Left lung (tissue), 10 donors: ENCODE data around the gene TCF12. TPM values are rescaled to one million over a fixed set of nuclear protein-coding genes. Genes with fewer than 3 reads are reported as not detected.

ENCODE experiments used
- ATAC-seq: fragments of 200-7000 bp; cut with Tn5 transposase; one replicate; pipeline ENCODE4 v1.9.1; 2020; ENCODE audit warnings: moderate library complexity
- DNase-seq, 4 donors: peaks; one replicate each; pipeline ENCODE4 v3.0.0-alpha.2; 2013 to 2020
- H3K27ac ChIP-seq, 2 donors: fragments of 200-600 bp; sonication (generic) in 1 of 2; one replicate each; pipeline versions ENCODE4 v1.5.0 to v1.8.0; 2020 to 2021
- H3K27me3 ChIP-seq, 2 donors: fragments of 200-600 bp; sonication (generic) in 1 of 2; one replicate each; pipeline versions ENCODE4 v1.5.0 to v1.8.0; 2020 to 2021
- H3K36me3 ChIP-seq, 2 donors: fragments of 200-600 bp; sonication (generic) in 1 of 2; one replicate each; pipeline versions ENCODE4 v1.5.0 to v1.8.0; 2020 to 2021
- H3K4me1 ChIP-seq, 2 donors: fragments of 200-600 bp; one replicate each; pipeline ENCODE4 v1.8.0; 2021
- H3K4me3 ChIP-seq, 2 donors: fragments of 200-600 bp; sonication (generic) in 1 of 2; one replicate each; pipeline versions ENCODE4 v1.5.0 to v1.8.0; 2020 to 2021; ENCODE audit warnings: mild to moderate bottlenecking in 1 of 2
- H3K9me3 ChIP-seq, 2 donors: fragments of 200-600 bp; sonication (generic) in 1 of 2; one replicate each; pipeline versions ENCODE4 v1.5.0 to v1.8.0; 2020 to 2021
- intact Hi-C, 2 donors: fragments of 100-400 bp; cut with DNase I; formaldehyde crosslinking; loops; one replicate each; pipeline versions ENCODE4 v1.11.2 to v1.14.2; 2022
- polyA plus RNA-seq, 6 donors: library from polyadenylated mRNA; unstranded; fragments of 120-200 nt; gene quantifications; one replicate each; pipeline ENCODE4 v1.2.1, GENCODE V29; 2013; ENCODE audit not compliant: insufficient read length in 6 of 6
- total RNA-seq, 2 donors: library from RNA; stranded (reverse); fragmentation: NEBNext Ultra II Directional; extraction: Animal tissue kit (Norgen Biotek cat#: 25700); gene quantifications; one replicate each; pipeline ENCODE4 v1.2.1, GENCODE V29; 2021
- TF ChIP-seq, protein P1 (sequence below), 2 donors: fragments of 200-600 bp; sonication (generic) in 1 of 2; IDR thresholded peaks; one replicate each; pipeline versions ENCODE4 v1.5.0 to v1.8.0; 2021; ENCODE audit warnings: antibody characterized with exemption in 2 of 2
- donor health status: DM: no; HTN: yes; CAD: no.
- donor health status: DM: no; HTN: no; CAD: no.

Gene TCF12
- total and polyA plus RNA-seq, 8 donors: 106 to 148 (median 130) TPM

DNA sequence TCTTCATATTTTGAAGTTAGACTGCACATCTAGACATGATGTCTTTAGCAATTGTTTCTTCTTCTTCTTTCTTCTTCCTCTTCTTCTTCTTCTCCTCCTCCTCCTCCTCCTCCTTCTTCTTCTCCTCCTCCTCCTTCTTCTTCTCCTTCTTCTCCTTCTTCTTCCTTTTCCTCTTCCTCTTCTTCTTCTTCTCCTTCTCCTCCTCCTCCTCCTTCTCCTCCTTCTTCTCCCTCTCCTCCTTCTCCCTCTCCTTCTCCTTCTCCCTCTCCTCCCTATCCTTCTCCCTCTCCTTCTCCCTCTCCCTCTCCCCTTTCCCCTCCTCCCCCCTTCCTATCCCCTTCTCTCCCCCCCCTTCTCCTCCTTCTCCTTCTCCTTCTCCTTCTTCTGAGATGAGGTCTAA is 21.9 kb downstream of the TCF12 start:
- no peak for DNase-seq
- ATAC-seq: no peak
- no peaks in the 10 kb centered on the region for H3K27me3 ChIP-seq
- H3K27ac ChIP-seq: no peak overlapping the region
- no peak overlapping the region for H3K4me3 ChIP-seq
- peaks cover 0 to under 1% of the 10 kb centered on the region in 2 donors for H3K9me3 ChIP-seq
- TF ChIP-seq, protein P1, sequence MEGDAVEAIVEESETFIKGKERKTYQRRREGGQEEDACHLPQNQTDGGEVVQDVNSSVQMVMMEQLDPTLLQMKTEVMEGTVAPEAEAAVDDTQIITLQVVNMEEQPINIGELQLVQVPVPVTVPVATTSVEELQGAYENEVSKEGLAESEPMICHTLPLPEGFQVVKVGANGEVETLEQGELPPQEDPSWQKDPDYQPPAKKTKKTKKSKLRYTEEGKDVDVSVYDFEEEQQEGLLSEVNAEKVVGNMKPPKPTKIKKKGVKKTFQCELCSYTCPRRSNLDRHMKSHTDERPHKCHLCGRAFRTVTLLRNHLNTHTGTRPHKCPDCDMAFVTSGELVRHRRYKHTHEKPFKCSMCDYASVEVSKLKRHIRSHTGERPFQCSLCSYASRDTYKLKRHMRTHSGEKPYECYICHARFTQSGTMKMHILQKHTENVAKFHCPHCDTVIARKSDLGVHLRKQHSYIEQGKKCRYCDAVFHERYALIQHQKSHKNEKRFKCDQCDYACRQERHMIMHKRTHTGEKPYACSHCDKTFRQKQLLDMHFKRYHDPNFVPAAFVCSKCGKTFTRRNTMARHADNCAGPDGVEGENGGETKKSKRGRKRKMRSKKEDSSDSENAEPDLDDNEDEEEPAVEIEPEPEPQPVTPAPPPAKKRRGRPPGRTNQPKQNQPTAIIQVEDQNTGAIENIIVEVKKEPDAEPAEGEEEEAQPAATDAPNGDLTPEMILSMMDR (IDR thresholded peaks at IDR 0.05): no peak
- intact Hi-C loops: no loop called here
- no peaks in the 10 kb centered on the region for H3K36me3 ChIP-seq
- peaks cover 0 to 33% of the 10 kb centered on the region in 2 donors for H3K4me1 ChIP-seq

DNA sequence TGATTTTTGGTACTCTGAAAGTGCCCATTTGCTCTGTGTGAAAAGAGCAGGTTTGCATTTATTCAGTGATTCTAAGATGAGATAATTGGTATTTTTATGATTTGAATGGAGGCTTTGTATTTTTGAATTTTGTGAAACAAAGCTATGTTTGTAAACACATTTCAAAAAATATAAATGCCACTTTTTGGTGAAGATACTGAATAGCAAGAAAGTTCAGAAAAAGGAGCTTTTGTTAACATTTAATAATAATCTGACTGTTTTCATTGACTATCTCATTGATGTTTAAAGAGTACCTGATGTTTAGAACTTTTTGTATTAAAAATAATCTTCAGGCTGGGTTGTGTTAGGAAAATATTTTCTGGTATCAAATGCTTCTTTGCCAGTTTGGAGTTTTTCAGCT is 23.7 kb downstream of the TCF12 start:
- Histone ChIP-seq H3K4me1 (peaks cover 0 to 33% of the 10 kb centered on the region in 2 donors), H3K27ac (no peak overlapping the region), H3K36me3 (no peaks in the 10 kb centered on the region), H3K4me3 (no peak overlapping the region), H3K27me3 (no peaks in the 10 kb centered on the region), H3K9me3 (peaks cover 0 to 9% of the 10 kb centered on the region in 2 donors)
- DNase-seq: no peak
- intact Hi-C loops: no loop called here
- TF ChIP-seq, protein P1 (IDR thresholded peaks at IDR 0.05): no peak
- no peak for ATAC-seq

GRCh38 chr15:56943403-56943802 is 25.0 kb downstream of the TCF12 start:
- no peak for ATAC-seq
- intact Hi-C loops: no loop called here
- peaks cover 0 to 9% of the 10 kb centered on the region in 2 donors for H3K9me3 ChIP-seq
- no peak for DNase-seq
- H3K27me3 ChIP-seq: no peaks in the 10 kb centered on the region
- H3K27ac ChIP-seq: no peak overlapping the region
- TF ChIP-seq, protein P1 (IDR thresholded peaks at IDR 0.05): no peak
- peaks cover 0 to 34% of the 10 kb centered on the region in 2 donors for H3K4me1 ChIP-seq
- no peaks in the 10 kb centered on the region for H3K36me3 ChIP-seq
- H3K4me3 ChIP-seq: no peak overlapping the region

DNA sequence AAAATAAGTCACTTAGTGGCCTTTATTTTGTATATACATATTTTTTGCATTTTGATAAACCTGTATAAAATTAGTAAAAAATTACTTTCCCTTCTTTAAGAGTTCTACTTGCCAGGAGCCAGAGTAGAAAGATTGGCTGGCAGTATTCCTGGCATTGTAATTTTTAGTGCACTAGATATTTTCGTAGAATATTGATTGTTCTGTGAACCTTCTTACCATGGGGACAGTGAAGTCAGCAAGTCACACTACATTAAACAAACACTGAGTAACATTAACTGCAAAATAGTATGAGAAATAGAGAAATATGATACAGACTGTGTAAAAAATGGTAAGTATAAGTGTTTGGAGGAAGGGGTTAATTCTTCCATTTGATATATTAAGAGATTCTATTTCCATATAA is 26.0 kb downstream of the TCF12 start:
- Histone ChIP-seq H3K9me3 (peaks cover 0 to 9% of the 10 kb centered on the region in 2 donors), H3K36me3 (no peaks in the 10 kb centered on the region), H3K4me3 (no peak overlapping the region), H3K27ac (no peak overlapping the region), H3K4me1 (peaks cover 10 to 37% of the 10 kb centered on the region in 2 donors), H3K27me3 (no peaks in the 10 kb centered on the region)
- no peak for ATAC-seq
- intact Hi-C loops: no loop called here
- DNase-seq: no peak
- TF ChIP-seq, protein P1 (IDR thresholded peaks at IDR 0.05): no peak

DNA sequence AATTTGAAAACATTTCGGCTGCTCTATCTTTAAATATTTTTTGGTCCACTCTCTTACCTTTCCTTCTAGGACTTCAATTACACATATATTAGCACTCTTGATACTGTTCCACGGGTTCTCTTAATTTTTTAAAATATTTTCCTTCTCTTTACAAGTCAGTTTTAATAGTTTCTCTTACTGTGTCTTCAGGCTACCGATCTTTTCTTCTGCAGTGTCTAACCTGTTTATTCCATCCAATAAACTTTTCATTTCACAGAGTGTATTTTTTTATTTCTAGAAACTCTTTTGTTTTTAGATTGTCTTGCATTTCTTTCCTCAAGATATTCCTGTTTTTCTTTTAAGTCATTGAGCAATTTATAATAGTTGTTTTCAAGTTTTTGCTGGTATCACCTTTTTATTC is 27.7 kb downstream of the TCF12 start:
- no peak overlapping the region for H3K4me3 ChIP-seq
- H3K9me3 ChIP-seq: peaks cover 0 to 9% of the 10 kb centered on the region in 2 donors
- H3K27ac ChIP-seq: no peak overlapping the region
- DNase-seq (no peak), ATAC-seq (no peak)
- TF ChIP-seq, protein P1 (IDR thresholded peaks at IDR 0.05): no peak
- no peaks in the 10 kb centered on the region for H3K27me3 ChIP-seq
- peaks cover 11 to 27% of the 10 kb centered on the region in 2 donors for H3K4me1 ChIP-seq
- no peaks in the 10 kb centered on the region for H3K36me3 ChIP-seq
- intact Hi-C loops: no loop called here
